Ishikawa (cell line): ENCODE results near the gene ADCY1.

Experiments used
- CEBPB ChIP-seq: IDR thresholded peaks from 2 replicates; pipeline ENCODE4 v1.6.1; 2012
- EGR1 ChIP-seq: IDR thresholded peaks from 2 replicates; pipeline ENCODE4 v1.6.1; 2012
- EP300 ChIP-seq: IDR thresholded peaks from 2 replicates; pipeline ENCODE4 v1.6.1; 2012; ENCODE audit warnings: borderline replicate concordance
- FOXM1 ChIP-seq: IDR thresholded peaks from 2 replicates; pipeline ENCODE4 v1.6.1; 2012; ENCODE audit warnings: low read depth, borderline replicate concordance
- NFIC ChIP-seq: IDR thresholded peaks from 2 replicates; pipeline ENCODE4 v1.6.1; 2012
- REST ChIP-seq: IDR thresholded peaks from 2 replicates; pipeline ENCODE4 v1.6.1; 2012; ENCODE audit warnings: low read depth, mild to moderate bottlenecking
- TAF1 ChIP-seq: IDR thresholded peaks from 2 replicates; pipeline ENCODE4 v1.6.1; 2012; ENCODE audit warnings: low read depth, mild to moderate bottlenecking
- ZBTB7A ChIP-seq: IDR thresholded peaks from 2 replicates; pipeline ENCODE4 v1.6.1; 2012; ENCODE audit warnings: low read depth

- TF ChIP-seq REST (no peak), FOXM1 (no peak), NFIC (no peak), TAF1 (no peak), ZBTB7A (no peak), EP300 (no peak), EGR1 (no peak), CEBPB (no peak)
These were observed 19.7 kb downstream of the ADCY1 start for GRCh38 chr7:45593877-45594276.
